GM18907 (cell line): ENCODE data around the gene SYK.

Experiments used
- ATAC-seq: cut with Tn5 transposase; IDR thresholded peaks from one replicate; pipeline ENCODE4 v1.9.1; 2021; ENCODE audit warnings: mild to moderate bottlenecking, moderate library complexity; ENCODE audit not compliant: unreplicated experiment

The SYK gene

GRCh38 chr9:90846770-90847419 lies 45.3 kb downstream of the SYK start:
- ATAC-seq = no peak

GRCh38 chr9:90847971-90848370 lies 46.4 kb downstream of the SYK start:
- ATAC-seq = no peak

- ATAC-seq = no peak
Measured at GRCh38 chr9:90848866-90849265, 47.2 kb downstream of the SYK start.

- no peak for ATAC-seq
Measured at GRCh38 chr9:90851444-90851843, 49.8 kb downstream of the SYK start.

GRCh38 chr9:90853945-90854344 lies 52.3 kb downstream of the SYK start:
- ATAC-seq = no peak

- no peak for ATAC-seq
Measured at GRCh38 chr9:90854637-90855175, 53.1 kb downstream of the SYK start.

GRCh38 chr9:90855208-90855902 lies 53.7 kb downstream of the SYK start:
- ATAC-seq = no peak

- no peak for ATAC-seq
Measured at GRCh38 chr9:90857091-90857490, 55.5 kb downstream of the SYK start.

GRCh38 chr9:90857855-90858254 lies 56.2 kb downstream of the SYK start:
- ATAC-seq = no peak

GRCh38 chr9:90858457-90858901 lies 56.9 kb downstream of the SYK start:
- ATAC-seq = no peak

- no peak for ATAC-seq
Measured at GRCh38 chr9:90860382-90860781, 58.8 kb downstream of the SYK start.

GRCh38 chr9:90860826-90861225 lies 59.2 kb downstream of the SYK start:
- no peak for ATAC-seq

GRCh38 chr9:90861380-90861779 lies 59.8 kb downstream of the SYK start:
- no peak for ATAC-seq

GRCh38 chr9:90861826-90862740 lies 60.5 kb downstream of the SYK start:
- no peak for ATAC-seq

- ATAC-seq = no peak
Measured at GRCh38 chr9:90864779-90865178, 63.2 kb downstream of the SYK start.

- no peak for ATAC-seq
Measured at GRCh38 chr9:90867101-90867500, 65.5 kb downstream of the SYK start.

GRCh38 chr9:90868555-90868954 lies 66.9 kb downstream of the SYK start:
- no peak for ATAC-seq

- no peak for ATAC-seq
Measured at GRCh38 chr9:90869361-90869760, 67.7 kb downstream of the SYK start.

GRCh38 chr9:90870621-90871326 lies 69.2 kb downstream of the SYK start:
- ATAC-seq = no peak

- ATAC-seq = no peak
Measured at GRCh38 chr9:90871327-90871935, 69.8 kb downstream of the SYK start.
